Activated T-cell treated with anti-CD3 and anti-CD28 coated beads, Interleukin-2, amount 50 U/mL, for 4 hours (primary cell): ENCODE results near the gene WDR4. TPM values are rescaled to one million over a fixed set of nuclear protein-coding genes. Genes with fewer than 3 reads are reported as not detected.
A peak's percentile ranks its signal among the peaks of the same experiment; 100 is the strongest.
"Not testable (repeated sequence)": the region's sequence is repeated elsewhere in the genome, so short reads cannot be mapped to it uniquely, and the experiment has no call there.

Experiments
- ATAC-seq, 2 donors: fragments of 200-7000 bp; cut with Tn5 transposase; one replicate each; pipeline ENCODE4 v1.10.0; 2021
- DNase-seq: peaks from one replicate; pipeline ENCODE4 v3.0.0-alpha.2; 2020
- H3K27me3 Mint-ChIP-seq: one replicate; pipeline ENCODE4 v1.8.0; 2021; ENCODE audit warnings: low read depth, mixed read lengths
- H3K36me3 Mint-ChIP-seq: one replicate; pipeline ENCODE4 v1.8.0; 2022; ENCODE audit warnings: mixed read lengths; ENCODE audit not compliant: insufficient read depth
- H3K4me1 Mint-ChIP-seq: one replicate; pipeline ENCODE4 v1.8.0; 2021; ENCODE audit warnings: low read depth, mixed read lengths
- H3K4me3 Mint-ChIP-seq: one replicate; pipeline ENCODE4 v1.8.0; 2021; ENCODE audit warnings: mild to moderate bottlenecking, moderate library complexity, mixed read lengths
- H3K9me3 Mint-ChIP-seq: one replicate; pipeline ENCODE4 v1.8.0; 2021; ENCODE audit warnings: mixed read lengths
- total RNA-seq, 3 donors: library from RNA; stranded (reverse); gene quantifications; one replicate each; pipeline ENCODE4 v1.2.1, GENCODE V29; 2021

Gene WDR4
- total RNA-seq, 3 donors from 2014 or later, result 66.9 to 88.9 (median 86.2) TPM

- Mint-ChIP-seq H3K9me3 (no peaks in the 10 kb centered on the region), H3K4me3 (no peak overlapping the region), H3K4me1 (peaks cover 5% of the 10 kb centered on the region), H3K27me3 (no peaks in the 10 kb centered on the region), H3K36me3 (peaks cover 42% of the 10 kb centered on the region)
- no peak for DNase-seq
- no peak for ATAC-seq
Observed at GRCh38 chr21:42852925-42853570, 26.3 kb downstream of the WDR4 start.

- no peak for ATAC-seq
- peaks cover 5% of the 10 kb centered on the region for H3K4me1 Mint-ChIP-seq
- H3K36me3 Mint-ChIP-seq, result peaks cover 42% of the 10 kb centered on the region
- no peak overlapping the region for H3K4me3 Mint-ChIP-seq
- H3K27me3 Mint-ChIP-seq, result no peaks in the 10 kb centered on the region
- no peak for DNase-seq
- H3K9me3 Mint-ChIP-seq, result no peaks in the 10 kb centered on the region
Observed at GRCh38 chr21:42851812-42852665, 27.3 kb downstream of the WDR4 start.

GRCh38 chr21:42850866-42851391 is 28.4 kb downstream of the WDR4 start:
- Mint-ChIP-seq H3K4me3 (no peak overlapping the region), H3K36me3 (peaks cover 41% of the 10 kb centered on the region), H3K27me3 (no peaks in the 10 kb centered on the region), H3K9me3 (no peaks in the 10 kb centered on the region), H3K4me1 (peaks cover 5% of the 10 kb centered on the region)
- ATAC-seq (peak; percentile 52 to 57), DNase-seq (no peak)

- Mint-ChIP-seq H3K4me3 (no peak overlapping the region), H3K27me3 (no peaks in the 10 kb centered on the region), H3K36me3 (peaks cover 43% of the 10 kb centered on the region), H3K9me3 (no peaks in the 10 kb centered on the region), H3K4me1 (peaks cover 5% of the 10 kb centered on the region)
- ATAC-seq (no peak), DNase-seq (no peak)
Observed at GRCh38 chr21:42850463-42850862, 28.9 kb downstream of the WDR4 start.

GRCh38 chr21:42849759-42850412 is 29.5 kb downstream of the WDR4 start:
- Mint-ChIP-seq H3K9me3 (no peaks in the 10 kb centered on the region), H3K4me1 (peaks cover 5% of the 10 kb centered on the region), H3K36me3 (peaks cover 47% of the 10 kb centered on the region), H3K27me3 (no peaks in the 10 kb centered on the region), H3K4me3 (no peak overlapping the region)
- no peak for ATAC-seq
- DNase-seq, result no peak

GRCh38 chr21:42848932-42849758 is 30.2 kb downstream of the WDR4 start:
- ATAC-seq (no peak), DNase-seq (no peak)
- Mint-ChIP-seq H3K36me3 (peaks cover 49% of the 10 kb centered on the region), H3K4me1 (peaks cover 5% of the 10 kb centered on the region), H3K9me3 (no peaks in the 10 kb centered on the region), H3K4me3 (no peak overlapping the region), H3K27me3 (no peaks in the 10 kb centered on the region)

- ATAC-seq, result not testable (repeated sequence)
Observed at GRCh38 chr21:42848144-42848931, 31.0 kb downstream of the WDR4 start.

GRCh38 chr21:42847726-42848125 is 31.6 kb downstream of the WDR4 start:
- ATAC-seq (no peak), DNase-seq (peak; percentile 1)
- Mint-ChIP-seq H3K27me3 (no peaks in the 10 kb centered on the region), H3K36me3 (peaks cover 57% of the 10 kb centered on the region), H3K4me1 (peaks cover 5% of the 10 kb centered on the region), H3K9me3 (no peaks in the 10 kb centered on the region), H3K4me3 (no peak overlapping the region)

More at GRCh38 chr21:42848144-42848931, 31.0 kb downstream of the WDR4 start:
- not testable (repeated sequence) for H3K9me3 Mint-ChIP-seq, H3K4me1 Mint-ChIP-seq, H3K27me3 Mint-ChIP-seq, DNase-seq, H3K4me3 Mint-ChIP-seq
- H3K36me3 Mint-ChIP-seq, result peaks cover 53% of the 10 kb centered on the region

- peaks cover 5% of the 10 kb centered on the region for H3K4me1 Mint-ChIP-seq
- ATAC-seq, result no peak
- H3K27me3 Mint-ChIP-seq, result no peaks in the 10 kb centered on the region
- H3K36me3 Mint-ChIP-seq, result peaks cover 58% of the 10 kb centered on the region
- no peak overlapping the region for H3K4me3 Mint-ChIP-seq
- H3K9me3 Mint-ChIP-seq, result no peaks in the 10 kb centered on the region
- DNase-seq, result peak; percentile 3
Observed at GRCh38 chr21:42847051-42847707, 32.2 kb downstream of the WDR4 start.

GRCh38 chr21:42846221-42846620 is 33.1 kb downstream of the WDR4 start:
- H3K36me3 Mint-ChIP-seq, result peaks cover 56% of the 10 kb centered on the region
- DNase-seq (peak; percentile 3), ATAC-seq (no peak)
- no peaks in the 10 kb centered on the region for H3K9me3 Mint-ChIP-seq
- no peaks in the 10 kb centered on the region for H3K27me3 Mint-ChIP-seq
- H3K4me1 Mint-ChIP-seq, result peaks cover 5% of the 10 kb centered on the region
- H3K4me3 Mint-ChIP-seq, result no peak overlapping the region

GRCh38 chr21:42845296-42845965 is 33.9 kb downstream of the WDR4 start:
- Mint-ChIP-seq H3K4me3 (no peak overlapping the region), H3K4me1 (peaks cover 5% of the 10 kb centered on the region), H3K27me3 (no peaks in the 10 kb centered on the region), H3K36me3 (peaks cover 53% of the 10 kb centered on the region), H3K9me3 (no peaks in the 10 kb centered on the region)
- ATAC-seq, result no peak
- peak; percentile 3 for DNase-seq

GRCh38 chr21:42844411-42845113 is 34.8 kb downstream of the WDR4 start:
- no peaks in the 10 kb centered on the region for H3K27me3 Mint-ChIP-seq
- H3K36me3 Mint-ChIP-seq, result peaks cover 49% of the 10 kb centered on the region
- H3K4me3 Mint-ChIP-seq, result no peak overlapping the region
- H3K9me3 Mint-ChIP-seq, result no peaks in the 10 kb centered on the region
- peaks cover 5% of the 10 kb centered on the region for H3K4me1 Mint-ChIP-seq
- ATAC-seq (no peak), DNase-seq (peak; percentile 2)
